ENCODE measurements around the gene BST1. TPM values are rescaled to one million over a fixed set of nuclear protein-coding genes. Genes with fewer than 3 reads are reported as not detected.

Gene BST1
- total and polyA plus RNA-seq, 12 donors: 2.3 to 10.3 (median 4.0) TPM

- DNase-seq: peak; percentile 39 to 76 (median 56)
- Histone ChIP-seq H3K4me1 (replicated peaks in 1 of 2) (peaks cover 40 to 63% of the 10 kb centered on the region in 2 donors), H3K27me3 (no peaks in the 10 kb centered on the region), H3K27ac (peak overlapping the region; percentile 99 to 100 (median 99)), H3K9me3 (replicated peaks in 1 of 3) (no peaks in the 10 kb centered on the region), H3K4me3 (peak overlapping the region; percentile 58 to 93 (median 76)), H3K36me3 (replicated peaks in 1 of 2) (no peaks in the 10 kb centered on the region)
- WGBS, 4 donors: 0 to 3% (median 1%) methylated on average over 13 to 66 of the region's 66 CpGs
- intact Hi-C loops (cut with DNase I): loop anchor here in 1 of 2 donors (10.0 kb wide), 1 partner anchor 420 kb away; no protein-coding TSS in a partner anchor
- TF ChIP-seq CTCF (IDR thresholded peaks at IDR 0.05) (no peak), POLR2A (IDR thresholded peaks at IDR 0.05) (no peak)
Measured at GRCh38 chr4:15654593-15655222, 48.2 kb upstream of the BST1 start.

GRCh38 chr4:15655223-15656037 is 47.4 kb upstream of the BST1 start, which contains the start of gene FBXL5:
Gene FBXL5, minus strand, starts transcription at chr4:15655357. Its CDS starts 70 bp downstream, at chr4:15655287.
- H3K36me3 ChIP-seq (replicated peaks in 1 of 2): no peaks in the 10 kb centered on the region
- H3K9me3 ChIP-seq (replicated peaks in 1 of 3): no peaks in the 10 kb centered on the region
- H3K27ac ChIP-seq: peak within 1 kb of the TSS; percentile 99 to 100 (median 99)
- H3K4me3 ChIP-seq: peak within 1 kb of the TSS; percentile 58 to 93 (median 76)
- DNase-seq: peak; percentile 75 to 86 (median 84)
- TF ChIP-seq CTCF (IDR thresholded peaks at IDR 0.05) (peak in 1 of 6 experiments; percentile 8), POLR2A (IDR thresholded peaks at IDR 0.05) (peak; percentile 80 to 92)
- intact Hi-C loops (cut with DNase I): loop anchor here in 1 of 2 donors (10.0 kb wide), 1 partner anchor 421 kb away; no protein-coding TSS in a partner anchor
- no peaks in the 10 kb centered on the region for H3K27me3 ChIP-seq
- WGBS, 4 donors: 0 to 4% (median 2%) methylated on average over 26 to 85 of the region's 85 CpGs
- peaks cover 33 to 56% of the 10 kb centered on the region in 2 donors for H3K4me1 ChIP-seq (replicated peaks in 1 of 2)

GRCh38 chr4:15656038-15656470 is 46.8 kb upstream of the BST1 start:
- no peaks in the 10 kb centered on the region for H3K9me3 ChIP-seq (replicated peaks in 1 of 3)
- no peaks in the 10 kb centered on the region for H3K27me3 ChIP-seq
- DNase-seq: peak in 6 of 7 donors; percentile 59 to 70 (median 64)
- peak overlapping the region; percentile 99 to 100 (median 99) for H3K27ac ChIP-seq
- H3K4me1 ChIP-seq (replicated peaks in 1 of 2): peaks cover 28 to 50% of the 10 kb centered on the region in 2 donors
- WGBS, 4 donors: 23 to 34% (median 26%) methylated on average over 12 of the region's 12 CpGs
- TF ChIP-seq POLR2A (IDR thresholded peaks at IDR 0.05) (no peak), CTCF (IDR thresholded peaks at IDR 0.05) (no peak)
- no peaks in the 10 kb centered on the region for H3K36me3 ChIP-seq (replicated peaks in 1 of 2)
- peak overlapping the region in 3 of 4 donors; percentile 13 to 93 (median 44) for H3K4me3 ChIP-seq
- intact Hi-C loops (cut with DNase I): loop anchor here in 1 of 2 donors (10.0 kb wide), 1 partner anchor 421 kb away; no protein-coding TSS in a partner anchor

GRCh38 chr4:15657366-15657765 is 45.5 kb upstream of the BST1 start:
- Histone ChIP-seq H3K4me3 (no peak overlapping the region), H3K36me3 (replicated peaks in 1 of 2) (no peaks in the 10 kb centered on the region), H3K27me3 (no peaks in the 10 kb centered on the region), H3K9me3 (replicated peaks in 1 of 3) (no peaks in the 10 kb centered on the region), H3K4me1 (replicated peaks in 1 of 2) (peaks cover 15 to 36% of the 10 kb centered on the region in 2 donors), H3K27ac (peak overlapping the region in 1 of 5 donors; percentile 22)
- TF ChIP-seq CTCF (IDR thresholded peaks at IDR 0.05) (no peak), POLR2A (IDR thresholded peaks at IDR 0.05) (no peak)
- no peak for DNase-seq
- intact Hi-C loops (cut with DNase I): loop anchor here in 1 of 2 donors (10.0 kb wide), 1 partner anchor 423 kb away; no protein-coding TSS in a partner anchor

Measured in adrenal gland (tissue), 12 donors.